Neural progenitor cell (in vitro differentiated cells): Measurements from ENCODE around the gene TRIM50.
A peak's percentile ranks its signal among the peaks of the same experiment; 100 is the strongest.

ENCODE experiments used
- CTCF ChIP-seq: fragments of 200-600 bp; sonication (generic); IDR thresholded peaks from 2 replicates; pipeline ENCODE4 v1.5.1; 2017; ENCODE audit warnings: antibody characterized with exemption, mild to moderate bottlenecking
- EZH2 ChIP-seq: fragments of 200-600 bp; sonication (generic); IDR thresholded peaks from 2 replicates; pipeline ENCODE4 v1.6.1; 2017; ENCODE audit warnings: antibody characterized with exemption, mild to moderate bottlenecking, moderate library complexity

GRCh38 chr7:73308665-73309214 is 19.1 kb downstream of the TRIM50 start, which contains the start of gene NSUN5:
- TF ChIP-seq CTCF (no peak), EZH2 (peak; percentile 39)
